ENCODE results near the gene KIR2DL4.
"Not testable (repeated sequence)": the region's sequence is repeated elsewhere in the genome, so short reads cannot be mapped to it uniquely, and the experiment has no call there.

DNA sequence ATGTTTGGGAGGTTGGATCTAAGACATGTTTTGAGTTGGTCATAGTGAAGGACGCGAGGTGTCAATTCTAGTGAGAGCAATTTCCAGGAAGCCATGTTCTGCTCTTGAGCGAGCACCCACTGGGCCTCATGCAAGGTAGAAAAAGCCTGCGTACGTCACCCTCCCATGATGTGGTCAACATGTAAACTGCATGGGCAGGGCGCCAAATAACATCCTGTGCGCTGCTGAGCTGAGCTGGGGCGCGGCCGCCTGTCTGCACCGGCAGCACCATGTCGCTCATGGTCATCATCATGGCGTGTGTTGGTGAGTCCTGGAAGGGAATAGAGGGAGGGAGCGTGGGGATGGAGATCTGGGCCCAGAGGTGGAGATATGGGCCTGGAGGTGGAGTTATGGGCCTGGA, 29.1 kb downstream of the KIR2DL4 start, which contains the start of gene KIR2DS4:
- not testable (repeated sequence) for TF ChIP-seq POLR2AphosphoS5, POLR2A (IDR thresholded peaks at IDR 0.05)
- TF ChIP-seq, protein P1, sequence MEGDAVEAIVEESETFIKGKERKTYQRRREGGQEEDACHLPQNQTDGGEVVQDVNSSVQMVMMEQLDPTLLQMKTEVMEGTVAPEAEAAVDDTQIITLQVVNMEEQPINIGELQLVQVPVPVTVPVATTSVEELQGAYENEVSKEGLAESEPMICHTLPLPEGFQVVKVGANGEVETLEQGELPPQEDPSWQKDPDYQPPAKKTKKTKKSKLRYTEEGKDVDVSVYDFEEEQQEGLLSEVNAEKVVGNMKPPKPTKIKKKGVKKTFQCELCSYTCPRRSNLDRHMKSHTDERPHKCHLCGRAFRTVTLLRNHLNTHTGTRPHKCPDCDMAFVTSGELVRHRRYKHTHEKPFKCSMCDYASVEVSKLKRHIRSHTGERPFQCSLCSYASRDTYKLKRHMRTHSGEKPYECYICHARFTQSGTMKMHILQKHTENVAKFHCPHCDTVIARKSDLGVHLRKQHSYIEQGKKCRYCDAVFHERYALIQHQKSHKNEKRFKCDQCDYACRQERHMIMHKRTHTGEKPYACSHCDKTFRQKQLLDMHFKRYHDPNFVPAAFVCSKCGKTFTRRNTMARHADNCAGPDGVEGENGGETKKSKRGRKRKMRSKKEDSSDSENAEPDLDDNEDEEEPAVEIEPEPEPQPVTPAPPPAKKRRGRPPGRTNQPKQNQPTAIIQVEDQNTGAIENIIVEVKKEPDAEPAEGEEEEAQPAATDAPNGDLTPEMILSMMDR (IDR thresholded peaks at IDR 0.05): not testable (repeated sequence)
